ENCODE results near the gene SRRM4. TPM values are rescaled to one million over a fixed set of nuclear protein-coding genes. Genes with fewer than 3 reads are reported as not detected.

SRRM4 gene
- total RNA-seq, 1 donor from 2014 or later, result 0.19 TPM

- TF ChIP-seq CTCF (IDR thresholded peaks at IDR 0.05; ENCODE audit: borderline replicate concordance), result no peak
- DNase-seq, result no peak
- Histone ChIP-seq H3K36me3 (no peaks in the 10 kb centered on the region), H3K27me3 (ENCODE audit: low read depth) (no peaks in the 10 kb centered on the region), H3K4me1 (peaks cover 25% of the 10 kb centered on the region), H3K9me3 (replicated peaks) (no peaks in the 10 kb centered on the region), H3K4me3 (no peak overlapping the region), H3K27ac (replicated peaks) (no peak overlapping the region)
- intact Hi-C loops (cut with micrococcal nuclease), result no loop called here
Measured at GRCh38 chr12:119211884-119212283, 230.5 kb downstream of the SRRM4 start.

Other genes starting within 250 kb of the SRRM4 start
- gene HSPB8, start 197.4 kb downstream of the SRRM4 start, total RNA-seq, result 512 TPM